ENCODE measurements around the gene ABCB11.

- TF ChIP-seq CTCF (IDR thresholded peaks at IDR 0.05; ENCODE audit: low read depth, low read length, missing input control) (no peak), RAD21 (IDR thresholded peaks at IDR 0.05) (no peak), SP1 (IDR thresholded peaks at IDR 0.05) (peak; percentile 23), EGR1 (IDR thresholded peaks at IDR 0.05; ENCODE audit: low read depth in 2 of 2) (no peak), NR2F2 (IDR thresholded peaks at IDR 0.05) (no peak), TAF1 (conservative IDR thresholded peaks at IDR 0.05) (no peak), RXRA (IDR thresholded peaks at IDR 0.05) (peak; percentile 22 to 48), REST (IDR thresholded peaks at IDR 0.05) (no peak), ZBTB33 (IDR thresholded peaks at IDR 0.05) (no peak)
These were observed 66.8 kb downstream of the ABCB11 start for GRCh38 chr2:168964251-168964807.
